HG03469 (cell line): ENCODE data around the gene SRPK2.
"Not testable (repeated sequence)": the region's sequence is repeated elsewhere in the genome, so short reads cannot be mapped to it uniquely, and the experiment has no call there.

Experiments
- ATAC-seq: cut with Tn5 transposase; IDR thresholded peaks from one replicate; pipeline ENCODE4 v1.9.1; 2021; ENCODE audit warnings: mild to moderate bottlenecking, moderate library complexity, moderate number of reproducible peaks; ENCODE audit not compliant: unreplicated experiment

SRPK2 gene

GRCh38 chr7:105198223-105198622, 190.5 kb downstream of the SRPK2 start:
- ATAC-seq, result no peak

GRCh38 chr7:105196473-105196872, 192.2 kb downstream of the SRPK2 start:
- no peak for ATAC-seq

DNA sequence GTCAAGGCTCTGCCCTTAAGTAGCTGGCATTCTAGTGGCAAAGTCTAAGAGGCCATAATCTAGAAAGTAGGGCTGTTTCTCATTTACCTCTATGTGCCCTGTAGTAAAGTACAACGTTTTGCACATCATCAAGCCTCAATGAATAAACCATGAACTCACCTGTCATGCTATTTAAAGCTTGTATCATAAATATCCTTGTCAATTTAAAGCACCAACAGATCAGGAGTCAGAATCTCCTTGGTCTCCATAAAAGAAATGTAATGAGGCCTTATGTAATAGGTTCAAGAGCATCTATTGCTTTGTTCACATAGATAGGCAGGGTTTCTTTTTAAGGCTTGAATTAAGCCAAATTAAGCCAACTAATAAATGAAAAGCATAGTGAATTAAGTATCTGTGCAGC, 192.8 kb downstream of the SRPK2 start:
- no peak for ATAC-seq

DNA sequence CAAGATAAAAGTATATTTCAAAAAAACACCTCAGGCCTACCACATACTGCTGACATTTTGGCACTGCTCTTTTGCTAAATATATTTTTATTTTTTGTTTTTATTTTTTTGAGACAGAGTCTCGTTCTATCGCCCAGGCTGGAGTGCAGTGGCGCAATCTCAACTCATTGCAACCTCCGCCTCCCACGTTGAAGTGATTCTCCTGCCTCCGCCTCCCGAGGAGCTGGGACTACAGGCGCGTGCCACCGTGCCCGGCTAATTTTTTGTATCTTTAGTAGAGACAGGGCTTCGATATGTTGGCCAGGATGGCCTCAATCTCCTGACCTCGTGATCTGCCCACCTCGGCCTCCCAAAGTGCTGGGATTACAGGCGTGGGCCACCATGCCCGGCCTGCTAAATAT, 193.8 kb downstream of the SRPK2 start:
- not testable (repeated sequence) for ATAC-seq

GRCh38 chr7:105191331-105191730, 197.4 kb downstream of the SRPK2 start:
- ATAC-seq, result no peak

DNA sequence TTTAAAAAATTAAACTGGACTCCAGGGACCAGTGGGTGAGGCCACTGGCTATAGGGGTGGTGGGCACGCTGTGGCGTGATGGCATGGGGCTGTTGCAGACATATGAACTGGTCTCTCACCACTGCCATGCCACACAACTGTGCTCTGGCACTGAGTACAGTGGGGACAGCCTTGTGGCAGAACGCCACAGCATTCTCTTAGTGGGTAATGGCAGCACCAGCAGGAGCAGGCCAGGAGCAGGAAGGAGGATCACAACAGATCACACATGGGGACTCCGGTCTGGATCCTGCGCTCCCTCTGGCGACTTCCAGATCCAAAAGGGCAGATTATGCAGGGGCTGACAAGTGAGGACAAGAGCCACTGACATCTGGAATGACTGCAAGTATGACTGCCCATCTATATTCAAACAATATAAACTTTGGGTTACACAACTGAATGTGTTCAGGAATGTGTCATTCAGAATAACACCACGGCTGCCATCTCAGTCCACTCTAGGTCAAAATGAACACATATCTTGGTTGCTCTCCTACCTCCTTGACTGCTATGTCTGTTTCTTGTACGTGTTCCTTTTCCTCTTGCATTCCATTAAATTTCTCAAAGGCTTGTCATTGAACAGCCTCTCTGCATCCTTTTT, 198.7 kb downstream of the SRPK2 start:
- ATAC-seq, result no peak

DNA sequence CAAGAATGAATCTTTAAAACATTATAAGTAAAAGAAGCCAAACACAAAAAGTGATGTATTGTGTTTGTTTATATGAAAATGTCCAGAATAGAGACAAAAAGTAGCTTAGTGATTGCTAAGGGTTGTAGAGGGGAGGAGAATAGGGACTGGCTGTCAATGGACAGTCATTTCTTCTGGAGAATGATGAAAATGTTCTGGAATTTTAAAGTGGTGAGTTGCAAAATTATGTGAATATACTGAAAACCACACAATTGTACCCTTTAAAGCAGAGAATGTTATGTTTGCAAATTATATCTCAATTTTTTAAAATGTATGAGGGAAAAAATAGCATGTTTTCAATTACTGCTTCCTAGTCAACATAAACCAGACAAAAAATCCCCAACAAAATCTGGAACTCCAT, 200.5 kb downstream of the SRPK2 start:
- no peak for ATAC-seq

DNA sequence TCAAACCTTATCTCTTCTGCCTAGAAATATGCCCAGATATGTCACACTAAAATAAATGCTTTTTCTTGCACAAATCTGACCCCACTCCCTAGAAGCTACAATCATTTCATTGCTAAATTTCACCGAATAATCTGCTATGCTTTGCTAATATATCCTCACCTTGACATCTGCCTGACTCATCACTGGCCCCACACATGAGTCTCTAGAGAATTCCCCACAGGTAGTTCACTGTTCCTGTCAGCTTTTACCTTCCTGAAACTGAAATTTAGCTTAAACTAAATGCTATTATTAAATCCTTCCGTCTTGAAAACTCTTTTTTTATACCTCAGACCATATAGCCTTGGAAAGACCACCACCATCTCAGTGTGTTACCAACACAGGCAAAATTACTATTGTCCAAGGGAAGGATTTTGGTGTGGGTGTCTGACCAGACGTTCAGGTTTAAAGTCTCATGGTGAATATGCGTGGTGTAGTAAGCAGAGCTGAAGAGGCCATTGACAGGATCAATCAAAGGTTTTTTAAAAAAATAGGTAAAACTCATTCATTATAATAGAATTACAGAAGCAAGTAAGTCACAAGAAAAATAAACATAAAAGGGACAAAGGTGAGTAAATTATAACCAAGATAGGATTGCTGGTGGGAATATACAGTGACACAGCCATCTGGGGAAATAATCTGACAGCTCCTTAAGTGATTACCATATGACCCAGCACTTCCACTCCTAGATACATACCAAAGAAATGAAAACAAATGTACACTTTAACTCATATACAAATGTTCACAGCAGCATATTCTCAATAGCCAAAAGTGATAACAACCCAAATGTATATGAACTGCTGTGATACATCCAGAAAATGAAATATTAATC, 201.2 kb downstream of the SRPK2 start:
- no peak for ATAC-seq

GRCh38 chr7:105185290-105186010, 203.3 kb downstream of the SRPK2 start:
- no peak for ATAC-seq

- ATAC-seq, result no peak
Measured at GRCh38 chr7:105180002-105180401, 208.7 kb downstream of the SRPK2 start.

GRCh38 chr7:105178928-105179541, 209.7 kb downstream of the SRPK2 start:
- no peak for ATAC-seq

DNA sequence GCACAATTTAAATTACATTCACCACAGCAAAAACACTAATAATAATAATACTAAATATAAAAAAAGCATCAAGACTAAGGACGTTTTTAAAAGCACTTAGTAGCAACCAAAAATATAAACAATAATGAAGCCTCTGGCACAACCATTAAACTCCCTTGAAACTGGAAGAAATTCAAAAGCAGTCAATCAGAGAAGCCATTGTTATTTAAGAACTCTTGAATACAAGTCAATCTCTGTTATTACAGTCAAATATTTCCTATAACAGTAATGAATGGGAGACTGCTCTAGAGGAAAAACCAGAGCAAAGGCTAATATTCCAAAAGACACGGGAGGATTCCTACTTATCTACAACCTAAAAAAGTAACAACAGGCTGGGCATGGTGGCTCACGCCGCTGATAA, 210.5 kb downstream of the SRPK2 start:
- ATAC-seq, result no peak

DNA sequence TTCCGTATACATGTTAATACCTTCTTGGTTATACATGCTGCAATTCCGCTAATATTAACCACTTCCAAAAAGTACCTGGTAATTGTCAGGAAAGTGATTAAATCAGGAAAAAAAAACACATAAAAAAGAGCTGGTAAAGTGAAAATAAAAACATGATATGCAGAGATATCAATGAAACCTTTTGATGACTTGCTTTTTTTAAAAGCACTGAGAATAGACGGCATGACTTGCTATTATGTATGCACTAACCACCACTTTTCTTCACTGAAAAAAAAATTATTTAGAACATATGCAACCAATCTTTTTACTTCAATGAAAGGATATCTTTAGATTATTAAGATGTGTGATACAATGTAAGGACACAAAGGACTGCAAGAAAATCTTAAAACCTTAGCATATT, 211.7 kb downstream of the SRPK2 start:
- ATAC-seq, result no peak

DNA sequence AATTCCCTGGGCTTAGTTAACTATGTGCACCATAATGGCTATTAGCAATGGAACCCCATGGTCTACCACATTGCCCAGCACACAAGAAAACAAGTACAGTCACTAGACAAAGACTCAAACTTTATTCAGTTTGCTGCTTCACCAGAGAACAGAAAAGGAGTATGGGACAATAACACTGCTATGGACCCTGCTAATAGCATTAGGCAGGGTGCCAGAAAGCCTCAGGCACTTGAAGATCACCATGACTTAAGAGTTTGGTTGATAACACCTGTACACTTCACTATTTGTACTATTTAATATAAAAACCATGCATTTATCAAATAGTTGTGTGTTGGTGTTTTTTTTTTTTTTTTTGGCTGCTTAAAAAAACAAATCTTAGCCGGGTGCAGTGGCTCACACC, 215.1 kb downstream of the SRPK2 start:
- no peak for ATAC-seq

DNA sequence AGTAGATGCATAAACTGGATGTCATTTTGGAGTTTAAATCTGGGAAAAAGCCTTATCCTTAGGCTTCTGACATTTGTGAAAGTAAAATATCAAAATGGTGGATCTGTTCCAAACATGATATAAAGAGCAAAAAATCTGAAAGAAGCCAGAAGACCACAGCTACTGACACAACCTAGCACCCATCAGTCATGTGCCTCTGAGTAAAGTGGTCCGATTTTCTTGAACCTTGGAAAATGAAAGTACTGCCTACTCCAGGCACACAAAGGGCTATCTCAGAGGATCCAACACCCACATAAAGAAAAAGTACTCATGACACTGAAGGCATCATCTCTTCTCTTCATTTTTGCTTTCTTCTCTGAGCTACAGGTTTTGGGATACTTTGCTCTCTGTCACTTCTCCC, 224.0 kb downstream of the SRPK2 start:
- no peak for ATAC-seq

GRCh38 chr7:105163718-105164117, 225.0 kb downstream of the SRPK2 start:
- ATAC-seq, result no peak

DNA sequence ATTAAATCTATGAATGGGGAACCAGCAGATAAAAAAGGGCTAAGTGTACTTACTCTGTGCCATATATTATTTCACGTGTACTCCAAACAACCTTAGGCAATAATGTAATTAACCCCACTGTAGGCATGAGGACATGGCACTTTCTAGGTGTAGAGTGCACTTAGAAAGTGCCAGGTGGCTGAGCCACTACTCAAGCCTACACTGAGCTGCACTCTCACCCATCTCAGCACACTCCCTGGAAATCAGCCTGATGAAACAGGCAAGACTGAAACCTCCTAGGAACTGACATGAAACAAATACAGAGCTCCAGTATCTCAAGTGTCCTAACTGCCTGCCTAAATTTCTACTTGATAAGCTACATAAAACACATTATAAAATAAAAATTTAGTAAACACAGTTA, 227.4 kb downstream of the SRPK2 start:
- ATAC-seq, result no peak

DNA sequence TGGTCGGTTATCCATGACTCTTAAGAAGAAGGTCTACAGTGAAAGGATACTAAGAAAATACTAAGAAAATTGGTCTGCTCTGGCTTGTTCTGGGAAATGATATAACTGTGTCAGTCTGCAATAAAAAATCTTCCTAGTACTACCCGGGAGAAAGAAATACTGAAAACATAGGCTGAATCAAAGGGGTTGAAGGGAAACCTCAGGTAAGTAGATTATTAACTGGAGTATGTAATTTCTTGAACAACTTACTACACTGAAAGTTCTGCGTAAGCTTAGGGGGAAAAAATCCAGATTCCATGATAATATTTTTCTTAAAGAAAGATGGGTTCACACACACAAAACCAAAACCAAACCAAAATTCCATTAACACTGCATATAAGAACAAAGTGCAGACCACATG, 231.4 kb downstream of the SRPK2 start:
- ATAC-seq, result no peak

GRCh38 chr7:105156731-105157130, 232.0 kb downstream of the SRPK2 start:
- no peak for ATAC-seq

- no peak for ATAC-seq
Measured at GRCh38 chr7:105154084-105154483, 234.6 kb downstream of the SRPK2 start.

GRCh38 chr7:105153531-105153930, 235.2 kb downstream of the SRPK2 start:
- ATAC-seq, result no peak
